NCI-H82 (cell line): ENCODE results near the gene VAV2.
"Not testable (repeated sequence)": the region's sequence is repeated elsewhere in the genome, so short reads cannot be mapped to it uniquely, and the experiment has no call there.

Experiments
- DNase-seq: peaks from one replicate; lab custom pipeline; 2025; lab: John Stamatoyannopoulos, UW

The VAV2 gene

DNA sequence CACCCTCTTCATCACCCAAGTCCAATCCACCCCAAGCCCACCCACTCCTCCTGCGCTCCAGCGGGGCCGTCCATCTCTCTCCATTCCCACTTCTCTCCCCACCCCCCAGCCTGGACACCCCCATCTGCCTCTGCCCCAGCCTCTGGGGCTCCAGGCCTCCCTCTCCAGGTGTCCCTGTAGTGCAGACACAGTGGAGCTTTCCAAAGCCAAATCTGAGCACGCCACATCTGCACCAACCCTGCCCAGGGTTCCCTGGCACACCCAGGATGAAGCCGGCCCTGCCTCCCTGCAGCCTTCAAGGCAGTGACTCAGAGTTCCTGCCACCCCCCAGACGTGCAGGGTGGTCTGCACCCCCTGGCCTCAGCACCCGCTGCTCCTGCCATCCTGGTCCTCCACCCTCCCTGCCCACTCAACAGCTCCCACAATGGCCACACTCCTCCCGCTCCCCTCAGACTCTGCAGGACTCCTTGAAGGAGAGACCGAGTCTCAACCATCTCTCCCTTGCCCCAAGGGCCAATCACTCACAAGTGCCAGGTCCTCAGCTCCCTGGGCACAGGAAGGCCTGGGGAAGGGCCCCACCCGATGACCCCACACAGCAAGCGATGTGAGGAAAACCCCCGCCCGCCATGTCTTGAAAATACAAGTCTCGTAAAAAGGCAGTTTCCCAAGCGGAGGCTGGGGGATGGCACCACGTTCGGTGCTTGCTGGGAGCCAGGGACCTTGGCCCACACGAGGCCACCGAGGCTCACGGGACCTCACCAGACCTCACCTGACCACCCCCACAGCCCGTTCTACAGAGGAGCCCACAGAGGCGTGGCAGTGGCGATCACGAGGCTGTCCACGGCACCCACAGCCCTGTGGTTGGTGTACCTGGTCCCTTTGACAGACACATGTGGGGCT is 22.2 kb downstream of the VAV2 start:
- no peak for DNase-seq

DNA sequence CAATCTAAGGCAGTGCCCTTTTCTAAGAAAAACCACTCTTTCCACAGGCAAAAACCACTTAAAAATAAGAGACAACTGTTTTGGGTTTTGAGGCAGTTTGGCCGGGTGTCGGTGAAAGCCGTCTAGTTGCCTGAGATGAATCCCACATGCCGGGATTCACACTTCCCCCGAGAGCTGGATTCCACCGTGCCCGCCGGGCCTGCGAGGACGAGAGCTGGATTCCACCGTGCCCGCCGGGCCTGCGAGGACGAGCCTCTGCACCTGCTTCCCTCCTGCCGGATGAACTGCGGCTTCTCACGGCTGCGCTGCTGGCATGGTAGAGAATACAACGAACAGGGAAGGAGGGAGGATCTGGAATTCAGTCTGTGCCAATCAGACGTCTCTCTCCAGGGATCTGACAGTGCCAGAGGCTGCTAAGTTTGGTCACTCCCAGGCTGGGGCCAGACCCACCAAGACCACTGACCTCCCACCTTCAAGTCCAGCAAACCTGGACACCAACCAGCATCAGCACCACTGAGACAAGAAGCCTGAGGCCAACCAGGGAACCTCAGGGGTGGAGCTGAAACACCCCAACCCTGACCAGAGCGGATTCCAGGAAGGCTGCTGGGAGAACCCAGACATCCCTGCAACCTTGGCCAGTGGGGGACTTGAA is 23.0 kb downstream of the VAV2 start:
- DNase-seq, result no peak

DNA sequence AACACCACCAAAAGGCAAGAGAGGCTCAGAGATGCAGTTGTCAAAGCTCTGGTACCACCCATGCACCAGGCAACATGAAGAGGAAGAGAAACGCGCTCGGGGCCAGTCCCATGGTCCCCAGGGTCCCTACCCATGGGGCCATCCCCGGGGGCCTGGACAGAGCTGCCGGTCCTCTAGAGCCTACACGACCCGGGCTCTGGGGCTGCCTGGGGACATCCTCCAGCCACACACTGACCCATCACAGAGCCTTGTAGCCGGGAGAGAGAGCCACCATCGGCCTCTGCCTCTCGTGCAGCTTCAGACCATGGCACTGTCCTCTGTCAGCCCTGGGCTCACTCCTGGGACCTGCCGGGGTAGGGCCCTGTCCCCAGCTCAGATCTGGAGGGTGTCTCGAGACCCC is 23.7 kb downstream of the VAV2 start:
- DNase-seq, result no peak

DNA sequence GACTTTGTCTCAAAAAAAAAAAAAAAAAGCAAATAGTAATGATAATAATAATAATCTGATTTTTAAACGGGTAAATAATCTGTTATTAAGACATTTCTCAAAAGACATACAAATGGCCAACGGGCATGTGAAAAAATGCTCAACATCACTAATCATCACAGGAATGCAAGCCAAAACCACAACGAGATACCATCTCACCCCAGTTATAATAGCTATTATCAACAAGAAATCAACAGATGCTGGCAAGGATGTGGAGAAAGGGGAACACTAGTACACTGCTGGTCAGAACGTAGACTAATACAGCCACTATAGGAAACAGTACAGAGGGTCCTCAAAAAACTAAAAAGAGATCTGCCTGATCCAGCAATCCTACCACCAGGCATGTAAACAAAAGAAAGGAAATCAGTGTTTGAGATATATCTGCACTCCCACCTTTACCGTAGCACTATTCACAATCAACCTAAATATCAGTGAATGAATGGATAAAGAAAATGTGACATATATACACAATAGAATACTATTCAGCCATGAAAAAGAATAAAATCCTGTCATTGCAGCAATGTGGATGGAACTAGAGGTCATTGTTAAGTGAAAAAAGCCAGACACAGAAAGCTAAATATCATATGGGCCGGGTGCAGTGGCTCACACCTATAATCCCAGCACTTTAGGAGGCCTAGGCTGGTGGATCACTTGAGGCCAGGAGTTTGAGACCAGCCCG is 24.9 kb downstream of the VAV2 start:
- DNase-seq, result no peak

DNA sequence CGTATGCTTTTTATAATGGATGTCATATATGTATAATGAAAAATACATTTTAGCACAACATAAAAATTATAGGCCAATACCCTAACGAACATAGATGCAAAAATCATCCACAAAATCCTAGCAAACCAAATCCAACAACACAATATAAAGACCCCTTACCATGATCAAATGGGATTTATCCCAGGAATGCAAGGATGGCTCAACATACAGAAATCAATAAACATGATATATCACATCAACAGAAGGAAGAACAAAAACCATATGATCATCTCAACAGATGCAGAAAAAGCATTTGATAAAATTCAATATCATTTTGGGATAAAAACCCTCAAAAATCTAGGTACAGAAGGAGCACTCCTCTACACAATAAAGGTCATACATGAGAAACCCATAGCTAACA is 27.7 kb downstream of the VAV2 start:
- no peak for DNase-seq

DNA sequence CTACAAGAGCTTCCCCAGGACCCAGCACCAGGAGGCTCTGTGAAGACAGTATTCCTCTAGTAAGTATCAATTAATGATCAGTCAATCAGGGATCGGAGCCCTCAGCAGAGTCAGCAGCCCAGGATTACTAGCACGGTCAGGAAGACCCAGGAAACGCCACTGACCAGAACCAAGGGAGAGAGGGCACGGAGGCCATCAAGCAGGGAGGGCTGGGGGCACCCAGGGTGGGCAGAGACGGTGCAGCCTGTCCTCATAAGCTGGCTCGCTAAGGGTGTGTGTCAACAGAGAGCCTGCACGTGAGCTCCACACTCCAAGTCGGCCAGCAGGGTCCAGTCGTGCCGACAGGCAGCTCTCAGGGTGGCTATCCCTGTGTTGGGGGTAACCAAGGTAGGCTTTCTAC is 29.0 kb downstream of the VAV2 start:
- no peak for DNase-seq

DNA sequence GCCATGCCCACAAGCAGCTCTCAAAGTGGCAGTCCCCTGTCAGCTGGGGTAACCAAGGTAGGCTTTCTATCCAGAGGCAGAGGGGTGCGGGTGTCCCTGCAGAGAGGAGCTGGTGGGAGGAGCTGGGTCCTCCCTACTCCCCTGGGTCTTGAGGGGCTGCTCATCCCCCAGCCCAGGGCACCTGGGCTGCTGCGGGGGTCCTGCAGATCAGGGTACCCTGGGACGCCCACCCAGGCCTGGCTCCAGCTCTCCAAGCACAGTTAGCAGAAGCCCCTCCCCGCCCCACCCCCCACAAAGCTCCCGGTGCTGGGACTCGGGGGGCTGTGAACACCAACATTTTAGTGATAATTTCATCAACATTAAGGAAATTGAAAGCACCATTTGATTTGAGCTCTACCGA is 29.8 kb downstream of the VAV2 start:
- DNase-seq, result no peak

DNA sequence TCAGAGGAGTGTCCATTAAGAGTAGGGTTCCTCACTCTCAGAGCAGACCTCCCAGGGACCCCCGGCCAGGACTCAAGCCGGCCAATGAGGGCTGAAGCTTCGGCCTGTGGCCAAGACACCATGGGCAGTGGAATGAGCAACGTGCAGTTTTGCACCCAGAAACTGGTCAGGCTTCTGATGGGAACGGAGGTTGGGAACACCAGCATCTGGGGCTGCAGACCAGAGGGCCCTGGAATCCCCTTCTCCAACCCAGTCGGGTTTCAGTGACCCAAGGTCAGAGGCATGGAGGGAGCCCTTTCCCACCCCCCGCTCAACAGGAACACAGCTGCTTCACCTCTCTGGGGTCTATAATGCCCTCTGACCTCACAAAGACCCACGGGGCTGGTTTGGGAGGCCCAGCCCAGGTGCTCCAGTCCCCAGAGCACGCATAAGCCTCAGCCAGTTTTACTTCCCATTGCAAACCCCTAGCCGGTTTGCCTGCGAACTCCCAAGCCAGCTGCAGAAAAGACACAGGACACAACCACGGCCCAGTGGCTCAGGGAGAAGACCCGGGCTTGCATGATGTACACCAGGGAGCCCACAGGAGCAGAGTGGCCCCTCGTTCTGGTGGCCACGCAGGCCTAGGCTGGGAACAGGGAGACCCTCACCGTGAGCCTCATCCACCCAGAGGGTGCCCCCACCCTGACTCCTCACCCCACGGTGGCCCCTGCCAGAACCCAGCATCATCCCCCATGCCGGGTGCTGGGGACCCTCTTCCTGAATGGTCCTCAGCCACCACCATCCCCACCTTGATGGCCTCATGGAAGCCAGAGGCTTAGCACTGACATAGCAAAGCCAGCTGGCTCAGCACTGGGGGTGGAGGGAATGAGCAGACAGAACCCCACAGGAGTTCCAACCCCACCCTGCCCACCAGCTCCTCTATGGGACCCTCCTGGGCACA is 30.6 kb downstream of the VAV2 start:
- DNase-seq, result no peak

DNA sequence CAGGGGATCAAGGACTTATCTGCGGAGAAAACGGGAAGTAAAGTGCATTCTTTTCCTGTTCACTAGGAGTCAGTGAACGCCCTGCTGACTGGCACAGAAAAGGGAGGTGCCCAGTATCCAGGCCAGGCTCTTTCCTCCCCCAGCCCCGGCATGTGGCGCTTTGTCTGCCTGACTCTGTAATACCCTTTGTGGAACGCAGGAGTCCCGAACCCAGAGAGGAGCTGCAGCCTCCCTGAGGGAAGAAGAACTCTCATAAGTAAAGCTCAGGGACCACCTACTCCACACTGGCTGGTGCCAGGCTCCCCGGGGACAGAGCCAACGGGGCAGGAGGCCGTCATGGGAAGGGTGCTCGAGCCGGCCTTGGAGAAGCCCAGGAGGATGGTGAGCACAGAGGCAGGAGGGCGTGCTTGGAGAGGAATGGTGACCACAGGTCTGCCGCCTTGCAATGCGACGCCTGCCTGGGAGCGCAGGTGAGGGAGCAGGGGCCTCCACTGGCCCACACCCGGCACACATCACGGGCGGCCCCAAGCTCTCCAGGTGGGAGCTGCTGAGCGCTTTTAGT is 31.5 kb downstream of the VAV2 start:
- peak; percentile 51 for DNase-seq

DNA sequence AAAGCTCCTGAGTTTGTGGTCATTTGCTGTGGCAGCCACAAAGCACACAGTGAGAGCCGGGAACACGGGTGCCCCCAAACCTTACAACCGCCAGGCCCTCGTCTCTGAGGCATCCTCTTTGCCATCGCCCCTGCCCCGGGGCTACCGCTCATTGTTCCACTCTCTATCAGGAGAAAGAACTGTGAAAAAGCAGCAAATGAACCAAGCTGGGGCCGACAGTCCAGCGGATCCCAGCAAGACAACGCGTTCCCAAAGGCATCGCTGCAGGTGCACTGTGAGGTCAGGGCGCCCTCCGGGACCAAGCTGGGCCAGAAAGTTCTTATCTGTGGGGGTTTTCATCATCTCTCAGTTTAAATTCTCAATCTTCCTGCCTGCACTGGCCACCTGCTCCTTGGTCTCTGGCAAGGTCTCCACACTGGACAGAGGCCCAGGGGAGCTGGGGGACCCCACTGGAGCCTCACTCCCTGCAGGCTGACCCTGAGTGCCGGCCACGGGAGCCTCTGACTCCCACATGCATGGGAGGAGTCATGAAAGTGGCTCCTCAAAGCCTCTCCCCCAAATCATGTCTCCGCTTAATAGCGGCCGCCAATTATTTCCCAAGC is 32.1 kb downstream of the VAV2 start:
- no peak for DNase-seq

DNA sequence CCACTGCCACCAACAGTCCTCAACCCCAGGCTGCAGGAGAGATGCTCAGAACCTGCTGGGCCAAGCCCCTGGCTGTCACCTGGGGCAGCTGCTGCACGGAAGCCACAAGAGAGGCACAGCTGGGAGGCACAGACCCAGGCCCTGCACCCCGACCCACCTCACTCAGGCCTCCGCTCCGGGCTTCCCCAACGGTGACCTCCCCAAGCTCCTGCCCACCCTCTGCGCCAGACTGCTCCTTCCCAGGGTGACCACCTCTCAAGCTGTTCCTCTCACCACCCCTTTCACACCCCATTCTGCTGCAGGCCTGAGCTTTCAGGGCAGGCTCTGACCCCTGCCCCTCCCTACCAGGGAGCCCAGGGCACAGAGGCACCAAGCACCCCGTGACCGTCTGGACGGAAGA is 33.0 kb downstream of the VAV2 start:
- DNase-seq, result no peak

DNA sequence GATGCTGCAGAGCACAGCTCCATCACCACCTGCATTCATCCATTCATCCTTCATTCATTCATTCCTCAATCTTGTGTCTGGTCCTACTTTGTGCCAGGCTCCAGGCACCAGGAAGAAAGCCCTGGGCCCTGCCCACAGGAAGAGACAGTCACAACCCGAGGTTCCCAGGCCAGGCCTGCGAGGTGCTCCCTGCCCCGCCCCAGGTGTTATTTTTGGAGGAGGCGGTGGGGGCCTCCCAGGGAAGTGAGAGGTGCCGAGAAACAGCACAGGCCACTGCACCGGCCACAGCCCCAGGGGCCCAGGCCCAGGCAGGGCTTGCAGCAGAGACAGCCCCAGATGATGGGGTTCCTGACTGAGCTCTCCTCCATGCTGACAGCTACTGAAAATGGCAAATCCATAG is 33.4 kb downstream of the VAV2 start:
- DNase-seq, result no peak

DNA sequence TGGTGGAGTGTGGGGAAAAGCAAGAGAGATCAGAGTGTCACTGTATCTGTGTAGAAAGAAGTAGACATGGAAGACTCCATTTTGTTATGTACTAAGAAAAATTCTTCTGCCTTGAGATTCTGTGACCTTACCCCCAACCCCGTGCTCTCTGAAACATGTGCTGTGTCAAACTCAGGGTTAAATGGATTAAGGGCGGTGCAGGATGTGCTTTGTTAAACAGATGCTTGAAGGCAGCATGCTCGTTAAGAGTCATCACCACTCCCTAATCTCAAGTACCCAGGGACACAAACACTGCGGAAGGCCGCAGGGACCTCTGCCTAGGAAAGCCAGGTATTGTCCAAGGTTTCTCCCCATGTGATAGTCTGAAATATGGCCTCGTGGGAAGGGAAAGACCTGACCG is 34.4 kb downstream of the VAV2 start:
- DNase-seq, result not testable (repeated sequence)

DNA sequence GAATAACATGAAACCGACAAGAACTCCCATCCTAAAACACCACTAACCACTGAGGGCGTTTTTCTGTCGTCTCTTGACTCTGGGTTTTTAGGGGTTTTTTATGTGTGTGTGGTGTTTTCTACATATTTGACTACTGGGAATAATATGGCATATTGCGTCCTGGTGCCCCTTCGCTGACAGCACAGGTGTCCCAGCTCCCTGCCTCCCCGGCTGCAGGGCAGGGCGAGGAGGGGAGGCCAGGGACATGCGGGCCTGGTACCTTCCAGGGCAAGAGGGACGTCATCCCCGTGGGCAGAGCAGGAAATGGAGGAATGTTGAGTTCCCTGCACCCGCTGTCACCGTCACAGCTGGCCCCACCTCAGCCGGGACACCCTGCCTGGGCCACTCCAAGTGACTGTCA is 34.8 kb downstream of the VAV2 start:
- peak; percentile 13 for DNase-seq

DNA sequence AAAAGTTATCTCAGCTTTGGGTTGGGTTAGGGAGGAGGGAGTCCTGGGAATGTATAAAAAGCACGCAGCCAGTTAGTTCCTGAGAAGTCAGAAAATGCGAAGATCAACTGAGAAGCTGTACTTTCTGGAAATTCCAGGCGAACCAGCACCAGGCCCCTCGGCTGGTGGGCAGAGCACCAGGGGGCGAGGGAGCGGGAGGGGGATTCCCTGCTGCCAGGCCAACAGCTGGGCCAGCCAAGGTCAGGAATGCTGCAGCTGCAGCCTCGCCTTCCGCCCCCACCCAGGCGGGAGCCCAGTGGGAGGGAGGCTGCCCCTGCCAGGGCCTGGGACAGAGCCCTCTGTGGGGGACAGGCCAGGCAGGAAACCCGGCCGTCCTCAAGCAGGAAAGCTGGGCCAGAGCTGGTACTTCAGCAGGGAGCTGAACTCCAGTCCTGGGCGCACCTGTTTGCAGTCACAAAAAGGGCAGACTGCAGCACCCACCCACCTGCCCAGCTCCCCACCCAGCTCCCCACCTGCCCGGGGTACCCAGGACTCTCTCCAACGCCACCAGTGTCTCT is 35.5 kb downstream of the VAV2 start:
- no peak for DNase-seq

DNA sequence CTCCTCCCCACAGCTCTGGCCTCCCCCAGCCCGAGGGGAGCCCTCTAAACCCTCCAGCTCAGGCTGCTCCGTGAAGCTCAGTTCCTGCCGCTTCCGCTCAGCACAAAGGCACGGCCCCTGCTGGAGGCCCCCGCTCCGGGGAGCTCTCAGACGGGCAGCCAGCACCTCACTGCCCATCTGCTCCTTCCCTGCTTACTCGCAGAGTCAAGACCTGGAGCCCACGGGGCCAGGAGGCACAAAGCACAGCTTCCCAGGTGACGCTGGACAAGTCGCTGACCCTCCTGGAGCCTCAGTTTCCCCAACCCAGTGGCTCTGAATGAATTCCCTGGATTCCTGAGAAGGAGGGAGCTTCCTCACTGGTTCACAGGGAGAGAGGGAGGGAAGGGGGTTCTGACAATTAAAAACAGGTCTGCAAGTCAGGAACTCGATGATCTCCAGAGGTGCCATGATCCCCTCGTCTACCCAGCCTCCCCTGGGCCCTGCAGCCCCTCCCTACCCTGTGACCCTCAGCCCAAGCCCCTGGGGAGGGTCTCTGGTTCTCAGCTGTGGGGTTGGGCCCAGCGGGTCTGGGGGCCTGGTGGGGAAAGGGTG is 36.2 kb downstream of the VAV2 start:
- DNase-seq, result peak; percentile 88

DNA sequence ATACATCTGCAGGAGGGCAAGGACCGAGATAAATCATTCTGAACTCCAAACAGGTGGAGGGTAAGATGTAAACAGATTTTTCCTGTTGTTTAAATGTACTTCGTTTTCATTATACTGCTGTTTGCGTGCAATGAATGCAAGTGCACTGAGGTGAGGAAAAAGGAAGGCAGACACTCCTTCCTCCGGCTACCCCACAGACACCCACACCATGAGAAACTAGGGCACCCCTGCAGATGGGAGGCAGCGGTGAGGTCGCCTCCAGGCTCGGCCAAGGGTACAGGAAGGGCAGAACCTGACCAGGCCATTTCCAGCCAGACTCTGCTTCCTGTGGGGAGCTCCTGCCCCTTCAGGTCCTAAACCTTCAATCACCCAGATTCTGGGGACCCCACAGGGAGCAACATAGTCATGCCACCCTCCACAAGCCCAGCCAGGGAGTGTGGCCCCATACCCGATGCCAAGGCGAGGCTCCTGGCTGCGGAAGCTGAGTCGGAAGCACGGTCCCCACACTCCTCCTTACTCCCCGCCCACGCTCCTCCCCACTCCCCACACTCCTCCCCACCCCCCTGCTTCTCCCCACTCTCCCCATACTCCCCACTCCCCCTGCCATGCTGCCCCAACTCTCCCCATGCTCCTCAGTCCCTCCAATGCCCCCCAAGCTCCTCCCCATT is 37.1 kb downstream of the VAV2 start:
- no peak for DNase-seq

DNA sequence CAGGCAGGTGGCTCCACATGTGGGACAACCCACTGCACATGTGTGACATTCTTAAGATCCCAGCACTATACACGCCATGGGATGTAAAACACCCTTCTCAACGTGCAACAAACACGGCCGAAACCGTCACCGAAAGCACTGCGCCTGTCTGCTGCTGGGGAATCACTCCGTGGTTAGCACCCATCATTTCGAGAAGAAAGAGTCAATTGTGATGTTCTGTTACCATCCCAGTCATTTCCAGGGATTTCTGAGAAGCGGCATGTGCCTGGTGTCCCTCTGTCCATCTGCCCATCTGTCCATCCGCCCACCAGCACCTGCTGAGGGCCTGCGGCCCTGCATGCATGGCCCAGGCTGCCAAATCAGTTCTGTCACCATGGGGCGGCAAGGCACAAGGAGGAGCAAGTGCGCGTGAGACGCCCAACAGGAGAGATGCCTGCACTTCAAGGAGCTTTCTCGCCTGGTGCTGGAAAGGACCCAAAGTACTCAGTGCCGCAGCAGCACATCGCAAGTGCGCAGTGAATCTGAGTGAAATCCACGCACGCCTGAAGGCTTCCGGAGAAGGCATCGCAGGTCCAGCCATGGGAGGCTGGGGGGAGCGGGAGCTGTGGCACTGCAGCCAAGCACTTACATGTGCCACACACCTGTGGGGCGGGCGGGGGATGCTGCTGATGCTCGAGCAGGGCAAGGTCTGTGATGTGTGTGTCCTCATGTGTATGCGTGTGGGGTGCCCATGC is 38.0 kb downstream of the VAV2 start:
- DNase-seq, result no peak

DNA sequence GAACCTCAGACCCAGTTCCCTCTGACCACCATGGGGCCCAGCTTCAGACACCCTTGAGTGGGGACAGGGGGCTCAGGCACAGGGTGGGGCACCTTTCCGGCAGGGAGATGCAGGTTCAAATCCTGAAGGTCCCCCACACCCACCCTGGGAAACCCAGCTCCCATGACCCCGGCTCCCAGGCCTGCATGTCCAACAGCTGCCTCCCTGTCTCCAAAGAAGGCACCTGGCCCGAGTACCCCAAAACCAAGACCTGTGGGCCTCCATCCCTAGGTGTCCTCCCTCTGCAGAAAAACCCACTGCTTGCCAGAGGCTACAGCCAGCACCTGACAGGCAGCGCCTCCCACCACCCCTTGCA is 38.5 kb downstream of the VAV2 start:
- DNase-seq, result no peak
